NT2/D1 (cell line): ENCODE measurements around the gene NUAK1.

Experiments
- DNase-seq: peaks from one replicate; pipeline ENCODE4 v3.0.0-alpha.2; 2011; ENCODE audit warnings: low read depth, low spot score
- H3K27me3 ChIP-seq: 2 replicates; pipeline ENCODE4 v1.6.0; 2011; ENCODE audit warnings: mild to moderate bottlenecking; ENCODE audit not compliant: insufficient read length, insufficient read depth
- H3K36me3 ChIP-seq: 2 replicates; pipeline ENCODE4 v1.6.1; 2011; ENCODE audit warnings: mild to moderate bottlenecking, low read length, mixed read lengths; ENCODE audit not compliant: insufficient read depth, insufficient read length
- H3K4me1 ChIP-seq: 2 replicates; pipeline ENCODE4 v1.5.1; 2011; ENCODE audit not compliant: insufficient read depth, insufficient read length
- H3K4me3 ChIP-seq: 2 replicates; pipeline ENCODE4 v1.5.1; 2011; ENCODE audit warnings: low read depth; ENCODE audit not compliant: insufficient read length
- H3K9ac ChIP-seq: 2 replicates; pipeline ENCODE4 v1.6.0; 2011; ENCODE audit warnings: low read depth; ENCODE audit not compliant: insufficient read length
- H3K9me3 ChIP-seq: 2 replicates; pipeline ENCODE4 v1.5.1; 2011; ENCODE audit warnings: mild to moderate bottlenecking, low read length; ENCODE audit not compliant: insufficient read depth
- SUZ12 ChIP-seq: IDR thresholded peaks from 2 replicates; pipeline ENCODE4 v1.6.1; 2011; ENCODE audit not compliant: insufficient read length, insufficient read depth; ENCODE audit errors: extremely low read depth
- YY1 ChIP-seq: IDR thresholded peaks from 2 replicates; pipeline ENCODE4 v1.6.1; 2011; ENCODE audit not compliant: insufficient read length, insufficient read depth
- ZNF274 ChIP-seq: IDR thresholded peaks from 2 replicates; pipeline ENCODE4 v1.6.1; 2011; ENCODE audit warnings: mild to moderate bottlenecking, low read depth, low read length

The NUAK1 gene

DNA sequence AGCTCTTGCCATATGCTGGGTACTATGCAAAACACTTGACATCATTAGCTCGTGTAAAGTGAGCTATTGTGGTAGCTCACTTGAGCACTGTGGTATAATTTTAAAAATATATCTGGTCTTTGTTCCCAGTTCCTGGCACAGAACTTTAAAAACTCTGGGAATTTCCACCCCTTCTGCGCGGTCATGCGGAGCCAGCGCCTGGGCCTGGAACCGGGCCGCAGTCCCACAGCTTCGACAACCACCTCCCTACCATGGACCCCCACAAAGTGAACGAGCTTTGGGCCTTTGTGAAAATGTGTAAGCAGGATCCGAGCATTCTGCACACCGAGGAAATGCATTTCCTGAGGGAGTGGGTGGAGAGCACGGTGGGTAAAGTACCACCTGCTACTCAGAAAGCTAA lies 123.1 kb downstream of the NUAK1 start:
- Histone ChIP-seq H3K9me3 (peaks cover 35% of the 10 kb centered on the region), H3K4me3 (no peak overlapping the region), H3K36me3 (no peaks in the 10 kb centered on the region), H3K4me1 (no peaks in the 10 kb centered on the region), H3K9ac (no peak overlapping the region), H3K27me3 (no peaks in the 10 kb centered on the region)
- DNase-seq: no peak
- no peak for TF ChIP-seq SUZ12
- no peak for TF ChIP-seq YY1
- TF ChIP-seq ZNF274: no peak

DNA sequence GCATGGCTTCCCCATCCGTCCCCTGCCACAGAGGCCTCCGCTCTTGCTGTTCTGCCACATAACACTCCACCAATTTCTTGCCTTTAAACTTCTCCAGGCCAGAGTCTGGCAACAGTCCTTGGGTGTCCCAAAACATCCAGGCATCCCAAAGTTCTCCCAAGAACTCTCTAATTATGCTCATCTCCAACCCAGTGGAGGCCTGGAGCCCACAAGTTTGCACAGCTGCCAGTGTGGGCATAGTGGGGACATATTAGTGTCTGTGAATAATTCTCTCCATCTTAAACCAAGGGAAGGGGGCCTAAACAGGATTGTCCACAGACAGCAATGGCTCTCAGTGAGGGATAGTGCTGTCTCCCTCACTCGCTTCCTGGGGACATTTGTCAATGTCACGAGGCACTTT lies 124.8 kb downstream of the NUAK1 start:
- Histone ChIP-seq H3K4me3 (no peak overlapping the region), H3K27me3 (no peaks in the 10 kb centered on the region), H3K9ac (no peak overlapping the region), H3K4me1 (no peaks in the 10 kb centered on the region), H3K36me3 (no peaks in the 10 kb centered on the region), H3K9me3 (peaks cover 18% of the 10 kb centered on the region)
- TF ChIP-seq SUZ12 (no peak), ZNF274 (no peak), YY1 (no peak)
- no peak for DNase-seq
